Measurements from ENCODE around the gene SHQ1. TPM values are rescaled to one million over a fixed set of nuclear protein-coding genes. Genes with fewer than 3 reads are reported as not detected.

Gene SHQ1
- total RNA-seq, 1 donor: 30.2 TPM

DNA sequence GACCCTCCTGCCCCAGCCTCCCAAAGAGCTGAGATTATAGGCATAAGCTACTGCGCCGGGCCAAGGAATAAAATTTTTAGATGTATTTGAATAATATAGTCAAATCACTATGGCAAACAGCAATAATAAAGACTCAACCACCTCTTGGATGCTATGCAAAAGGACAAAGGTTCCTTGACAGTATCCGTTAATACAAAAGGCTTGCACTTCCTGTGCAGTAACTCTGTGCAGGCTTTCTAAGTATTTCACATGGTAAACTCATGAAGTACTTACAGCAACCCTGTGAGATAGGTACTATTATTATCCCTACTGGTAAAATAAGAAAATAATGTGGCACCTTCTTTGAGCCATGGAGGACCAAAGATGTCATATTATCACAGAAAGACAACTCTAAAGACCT lies 86.8 kb downstream of the SHQ1 start:
- no peak overlapping the region for H3K4me3 ChIP-seq (ENCODE audit: low read depth, low read length)
- TF ChIP-seq CTCF (IDR thresholded peaks at IDR 0.05; ENCODE audit: insufficient read depth, low read depth, low read length): no peak
- DNase-seq (ENCODE audit: low read depth): no peak

- TF ChIP-seq CTCF (IDR thresholded peaks at IDR 0.05; ENCODE audit: insufficient read depth, low read depth, low read length): no peak
- H3K4me3 ChIP-seq (ENCODE audit: low read depth, low read length): no peak overlapping the region
- DNase-seq (ENCODE audit: low read depth): no peak
These were observed 88.0 kb downstream of the SHQ1 start for GRCh38 chr3:72760225-72760624.

GRCh38 chr3:72756900-72757299 lies 91.3 kb downstream of the SHQ1 start:
- no peak overlapping the region for H3K4me3 ChIP-seq (ENCODE audit: low read depth, low read length)
- TF ChIP-seq CTCF (IDR thresholded peaks at IDR 0.05; ENCODE audit: insufficient read depth, low read depth, low read length): no peak
- no peak for DNase-seq (ENCODE audit: low read depth)

- no peak overlapping the region for H3K4me3 ChIP-seq (ENCODE audit: low read depth, low read length)
- TF ChIP-seq CTCF (IDR thresholded peaks at IDR 0.05; ENCODE audit: insufficient read depth, low read depth, low read length): no peak
- DNase-seq (ENCODE audit: low read depth): no peak
These were observed 93.7 kb downstream of the SHQ1 start for GRCh38 chr3:72754582-72754981.

- TF ChIP-seq CTCF (IDR thresholded peaks at IDR 0.05; ENCODE audit: insufficient read depth, low read depth, low read length): no peak
- DNase-seq (ENCODE audit: low read depth): no peak
- no peak overlapping the region for H3K4me3 ChIP-seq (ENCODE audit: low read depth, low read length)
These were observed 94.8 kb downstream of the SHQ1 start for GRCh38 chr3:72753495-72753894.

- no peak for TF ChIP-seq CTCF (IDR thresholded peaks at IDR 0.05; ENCODE audit: insufficient read depth, low read depth, low read length)
- no peak for DNase-seq (ENCODE audit: low read depth)
- H3K4me3 ChIP-seq (ENCODE audit: low read depth, low read length): no peak overlapping the region
These were observed 97.8 kb downstream of the SHQ1 start for GRCh38 chr3:72750405-72750965.

DNA sequence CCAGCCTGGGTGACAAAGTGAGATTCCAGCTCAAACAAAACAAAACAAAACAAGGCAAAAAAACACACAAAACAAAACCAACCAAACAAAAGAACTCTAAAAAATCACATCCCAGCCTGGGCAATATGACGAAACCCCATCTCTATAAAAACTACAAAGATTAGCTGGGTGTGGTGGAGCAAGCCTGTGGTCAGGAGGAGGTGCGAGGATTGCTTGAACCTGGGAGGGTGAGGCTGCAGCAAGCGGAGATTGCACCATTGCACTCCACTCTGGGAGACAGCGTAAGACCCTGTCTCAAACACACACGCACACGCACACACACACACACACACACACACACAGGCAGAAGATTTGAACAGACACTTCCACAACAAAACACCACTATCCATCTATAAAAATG lies 99.6 kb downstream of the SHQ1 start:
- no peak overlapping the region for H3K4me3 ChIP-seq (ENCODE audit: low read depth, low read length)
- DNase-seq (ENCODE audit: low read depth): peak; percentile 82
- no peak for TF ChIP-seq CTCF (IDR thresholded peaks at IDR 0.05; ENCODE audit: insufficient read depth, low read depth, low read length)
